GM23248 (cell line): ENCODE measurements around the gene ALMS1. TPM values are rescaled to one million over a fixed set of nuclear protein-coding genes. Genes with fewer than 3 reads are reported as not detected.
A peak's percentile ranks its signal among the peaks of the same experiment; 100 is the strongest.
"Not testable (repeated sequence)": the region's sequence is repeated elsewhere in the genome, so short reads cannot be mapped to it uniquely, and the experiment has no call there.

Experiments
- DNase-seq: peaks from one replicate; pipeline ENCODE4 v3.0.0-alpha.2; 2015
- H2AFZ ChIP-seq: fragments of 200-600 bp; sonication (generic); 2 replicates; pipeline ENCODE4 v1.6.1; 2016; ENCODE audit warnings: antibody characterized with exemption
- H3F3A ChIP-seq: fragments of 200-600 bp; sonication (generic); 2 replicates; pipeline ENCODE4 v1.6.1; 2016; ENCODE audit warnings: mild to moderate bottlenecking, antibody characterized with exemption, mixed run types; ENCODE audit not compliant: insufficient read depth
- H3K27ac ChIP-seq: fragments of 200-600 bp; sonication (generic); 2 replicates; pipeline ENCODE4 v1.5.1; 2016; ENCODE audit warnings: mild to moderate bottlenecking
- H3K27me3 ChIP-seq: fragments of 200-600 bp; sonication (generic); replicated peaks from 2 replicates; pipeline ENCODE4 v1.6.1; 2016; ENCODE audit warnings: mild to moderate bottlenecking; ENCODE audit not compliant: insufficient read depth
- H3K36me3 ChIP-seq: fragments of 200-600 bp; sonication (generic); 2 replicates; pipeline ENCODE4 v1.6.1; 2016; ENCODE audit warnings: low read depth, mild to moderate bottlenecking
- H3K4me1 ChIP-seq: fragments of 200-600 bp; sonication (generic); 2 replicates; pipeline ENCODE4 v1.6.1; 2016; ENCODE audit warnings: mild to moderate bottlenecking; ENCODE audit not compliant: insufficient read depth
- H3K4me2 ChIP-seq: fragments of 200-600 bp; sonication (generic); one replicate; pipeline ENCODE4 v1.6.1; 2016; ENCODE audit warnings: mild to moderate bottlenecking; ENCODE audit not compliant: unreplicated experiment
- H3K4me3 ChIP-seq: fragments of 200-600 bp; sonication (generic); 2 replicates; pipeline ENCODE4 v1.5.1; 2016; ENCODE audit warnings: mild to moderate bottlenecking
- H3K79me2 ChIP-seq: fragments of 200-600 bp; sonication (generic); 2 replicates; pipeline ENCODE4 v1.6.1; 2016; ENCODE audit warnings: mild to moderate bottlenecking; ENCODE audit not compliant: insufficient read depth
- H3K9ac ChIP-seq: fragments of 200-600 bp; sonication (generic); 2 replicates; pipeline ENCODE4 v1.6.1; 2016; ENCODE audit warnings: mild to moderate bottlenecking
- H3K9me2 ChIP-seq: fragments of 200-600 bp; sonication (generic); 2 replicates; pipeline ENCODE4 v1.6.1; 2016; ENCODE audit warnings: mixed run types, mild to moderate bottlenecking, moderate library complexity; ENCODE audit not compliant: insufficient read depth
- H3K9me3 ChIP-seq: fragments of 200-600 bp; sonication (generic); one replicate; pipeline ENCODE4 v1.6.1; 2017; ENCODE audit warnings: low read depth
- H4K20me1 ChIP-seq: fragments of 200-600 bp; sonication (generic); 2 replicates; pipeline ENCODE4 v1.6.0; 2016; ENCODE audit not compliant: insufficient read depth
- EZH2 ChIP-seq: fragments of 200-600 bp; sonication (generic); IDR thresholded peaks from 2 replicates; pipeline ENCODE4 v1.6.1; 2018; ENCODE audit warnings: antibody characterized with exemption, mild to moderate bottlenecking; ENCODE audit not compliant: insufficient read depth, poor library complexity, severe bottlenecking
- EZH2phosphoT487 ChIP-seq: fragments of 200-600 bp; sonication (generic); IDR thresholded peaks from 2 replicates; pipeline ENCODE4 v1.6.1; 2018; ENCODE audit warnings: antibody characterized with exemption, moderate library complexity, mild to moderate bottlenecking, low read depth; ENCODE audit not compliant: insufficient read depth
- WGBS, 2 experiments: methylation state at CpG; one replicate each; pipeline ENCODE4 v1.1.6; 2015 to 2017; ENCODE audit warnings: low lambda C conversion rate in 2 of 2, low coverage in 1 of 2; ENCODE audit errors: missing lambda C conversion rate in 2 of 2; 5-methylcytosine and 5-hydroxymethylcytosine counted together
- in situ Hi-C: fragments of 300-500 bp; cut with MboI; formaldehyde crosslinking; loops from 2 replicates; pipeline ENCODE4 v1.15.0; 2020
- polyA plus RNA-seq: library from polyadenylated mRNA; unstranded; fragments of >200 nt; fragmentation: Nextera tagmentation; extraction: Ambion mirVana; gene quantifications from 2 replicates; pipeline ENCODE4 v1.2.1, GENCODE V29; 2016
- total RNA-seq: library from RNA; depleted of rRNA; stranded (reverse); fragments of >200 nt; shearing (Covaris generic); gene quantifications from 2 replicates; pipeline ENCODE4 v1.2.3, GENCODE V29; 2014

ALMS1 gene
- total and polyA plus RNA-seq, 2 experiments from 2014 or later, result 3.1 to 9.8 TPM

GRCh38 chr2:73341039-73341438, 44.6 kb upstream of the ALMS1 start:
- H3K27ac ChIP-seq, result no peak overlapping the region
- no peaks in the 10 kb centered on the region for H3K4me1 ChIP-seq
- no peaks in the 10 kb centered on the region for H3K9me3 ChIP-seq
- H3K9ac ChIP-seq, result no peak overlapping the region
- H2AFZ ChIP-seq, result no peak overlapping the region
- H3K9me2 ChIP-seq, result no peaks in the 10 kb centered on the region
- no peaks in the 10 kb centered on the region for H3F3A ChIP-seq
- no peaks in the 10 kb centered on the region for H3K79me2 ChIP-seq
- no peak overlapping the region for H3K4me2 ChIP-seq
- no peak overlapping the region for H3K4me3 ChIP-seq
- TF ChIP-seq EZH2 (no peak), EZH2phosphoT487 (no peak)
- DNase-seq, result no peak
- in situ Hi-C loops, result no loop called here
- H4K20me1 ChIP-seq, result no peaks in the 10 kb centered on the region
- peaks cover 21% of the 10 kb centered on the region; the same call in 1 of the 2 replicates for H3K27me3 ChIP-seq
- WGBS, 2 experiments, result 37 to 51% methylated on average over 3 of the region's 3 CpGs
- no peaks in the 10 kb centered on the region for H3K36me3 ChIP-seq

GRCh38 chr2:73343992-73344391, 41.6 kb upstream of the ALMS1 start:
- no peak overlapping the region for H3K9ac ChIP-seq
- H3K9me2 ChIP-seq, result no peaks in the 10 kb centered on the region
- H2AFZ ChIP-seq, result no peak overlapping the region
- no peak overlapping the region for H3K27ac ChIP-seq
- no peaks in the 10 kb centered on the region for H3K79me2 ChIP-seq
- no peaks in the 10 kb centered on the region for H4K20me1 ChIP-seq
- H3K4me1 ChIP-seq, result no peaks in the 10 kb centered on the region
- H3K4me2 ChIP-seq, result no peak overlapping the region
- WGBS, 2 experiments, result 28 to 32% methylated on average over 5 of the region's 5 CpGs
- in situ Hi-C loops, result no loop called here
- no peaks in the 10 kb centered on the region for H3K36me3 ChIP-seq
- no peak for DNase-seq
- no peaks in the 10 kb centered on the region for H3K9me3 ChIP-seq
- no peaks in the 10 kb centered on the region for H3F3A ChIP-seq
- no peak for TF ChIP-seq EZH2phosphoT487
- no peak for TF ChIP-seq EZH2
- H3K27me3 ChIP-seq, result peaks cover 15% of the 10 kb centered on the region
- H3K4me3 ChIP-seq, result no peak overlapping the region

GRCh38 chr2:73344747-73345146, 40.9 kb upstream of the ALMS1 start:
- H3K4me3 ChIP-seq, H3K4me1 ChIP-seq, in situ Hi-C loops, H3K4me2 ChIP-seq, DNase-seq, H2AFZ ChIP-seq, H3K9me2 ChIP-seq, H4K20me1 ChIP-seq, H3K27ac ChIP-seq, H3F3A ChIP-seq, H3K79me2 ChIP-seq, H3K36me3 ChIP-seq, H3K9me3 ChIP-seq, H3K9ac ChIP-seq: not testable (repeated sequence)
- WGBS, 2 experiments, result 48 to 72% methylated on average over 3 of the region's 3 CpGs
- H3K27me3 ChIP-seq, result peaks cover 15% of the 10 kb centered on the region

GRCh38 chr2:73350035-73350691, 35.5 kb upstream of the ALMS1 start:
- Histone ChIP-seq H3K79me2 (no peaks in the 10 kb centered on the region), H3K27me3 (peaks cover 4% of the 10 kb centered on the region), H3K9me2 (no peaks in the 10 kb centered on the region), H3F3A (no peaks in the 10 kb centered on the region), H3K4me1 (no peaks in the 10 kb centered on the region), H3K27ac (no peak overlapping the region), H4K20me1 (no peaks in the 10 kb centered on the region), H2AFZ (no peak overlapping the region), H3K4me2 (no peak overlapping the region), H3K36me3 (no peaks in the 10 kb centered on the region), H3K9me3 (no peaks in the 10 kb centered on the region), H3K9ac (no peak overlapping the region), H3K4me3 (no peak overlapping the region)
- WGBS, 2 experiments, result 7 to 11% methylated on average over 4 of the region's 4 CpGs
- no peak for TF ChIP-seq EZH2phosphoT487
- TF ChIP-seq EZH2, result no peak
- DNase-seq, result peak; percentile 10
- in situ Hi-C loops, result no loop called here

GRCh38 chr2:73356097-73356496, 29.5 kb upstream of the ALMS1 start:
- H3K4me3 ChIP-seq, result no peak overlapping the region
- no peak overlapping the region for H3K27ac ChIP-seq
- no peaks in the 10 kb centered on the region for H3F3A ChIP-seq
- no peak for TF ChIP-seq EZH2phosphoT487
- TF ChIP-seq EZH2, result no peak
- no peak for DNase-seq
- H3K9me3 ChIP-seq, result no peaks in the 10 kb centered on the region
- no peak overlapping the region for H2AFZ ChIP-seq
- H4K20me1 ChIP-seq, result no peaks in the 10 kb centered on the region
- H3K79me2 ChIP-seq, result no peaks in the 10 kb centered on the region
- H3K4me2 ChIP-seq, result no peak overlapping the region
- H3K9ac ChIP-seq, result no peak overlapping the region
- no peaks in the 10 kb centered on the region for H3K4me1 ChIP-seq
- 64 to 72% methylated on average over 3 of the region's 3 CpGs for WGBS, 2 experiments
- in situ Hi-C loops, result no loop called here
- H3K27me3 ChIP-seq, result no peaks in the 10 kb centered on the region; the same call in 1 of the 2 replicates
- H3K9me2 ChIP-seq, result no peaks in the 10 kb centered on the region
- no peaks in the 10 kb centered on the region for H3K36me3 ChIP-seq
